ENCODE data around the gene KCNK17. TPM values are rescaled to one million over a fixed set of nuclear protein-coding genes. Genes with fewer than 3 reads are reported as not detected.

Gene KCNK17
- polyA plus RNA-seq, 3 donors, result not detected

GRCh38 chr6:39338397-39338796, 24.2 kb upstream of the KCNK17 start:
- no peaks in the 10 kb centered on the region for H3K36me3 ChIP-seq (replicated peaks in 1 of 2; ENCODE audit: control insufficient read depth in 1 of 2, insufficient read depth in 2 of 2, low read length in 2 of 2)
- intact Hi-C loops (cut with micrococcal nuclease), result no loop called here
- H3K4me1 ChIP-seq (ENCODE audit: control insufficient read depth in 1 of 2, insufficient read depth in 2 of 2, low read length in 2 of 2), result peaks cover 35 to 62% of the 10 kb centered on the region in 2 donors
- Mint-ChIP-seq H3K36me3 (peaks cover 0 to 3% of the 10 kb centered on the region in 2 donors), H3K9me3 (peaks cover 0 to 2% (median 0%) of the 10 kb centered on the region in 7 donors), H3K4me1 (peaks cover 60% of the 10 kb centered on the region), H3K4me3 (peak overlapping the region in 1 of 2 donors; percentile 63), H3K27me3 (ENCODE audit: low read depth in 3 of 3) (peaks cover 29 to 44% (median 32%) of the 10 kb centered on the region in 3 donors), H3K27ac (peak overlapping the region in 1 of 7 donors; percentile 16)
- H3K4me3 ChIP-seq (replicated peaks in 1 of 3; ENCODE audit: low read depth in 2 of 3, low read length in 3 of 3), result no peak overlapping the region
- no peak overlapping the region for H2AFZ ChIP-seq (ENCODE audit: insufficient read depth, low read depth, low read length, poor library complexity, severe bottlenecking)
- peaks cover 0 to 47% of the 10 kb centered on the region in 2 donors for H3K27me3 ChIP-seq (ENCODE audit: control insufficient read depth in 2 of 2, insufficient read depth in 2 of 2, low read length in 2 of 2)
- no peaks in the 10 kb centered on the region for H4K20me1 ChIP-seq (ENCODE audit: insufficient read depth, low read length)
- H3K79me2 ChIP-seq (ENCODE audit: insufficient read depth, low read length), result no peaks in the 10 kb centered on the region
- no peak overlapping the region for H3K9ac ChIP-seq (ENCODE audit: insufficient read depth, low read length, poor library complexity, severe bottlenecking)
- TF ChIP-seq, protein P1, sequence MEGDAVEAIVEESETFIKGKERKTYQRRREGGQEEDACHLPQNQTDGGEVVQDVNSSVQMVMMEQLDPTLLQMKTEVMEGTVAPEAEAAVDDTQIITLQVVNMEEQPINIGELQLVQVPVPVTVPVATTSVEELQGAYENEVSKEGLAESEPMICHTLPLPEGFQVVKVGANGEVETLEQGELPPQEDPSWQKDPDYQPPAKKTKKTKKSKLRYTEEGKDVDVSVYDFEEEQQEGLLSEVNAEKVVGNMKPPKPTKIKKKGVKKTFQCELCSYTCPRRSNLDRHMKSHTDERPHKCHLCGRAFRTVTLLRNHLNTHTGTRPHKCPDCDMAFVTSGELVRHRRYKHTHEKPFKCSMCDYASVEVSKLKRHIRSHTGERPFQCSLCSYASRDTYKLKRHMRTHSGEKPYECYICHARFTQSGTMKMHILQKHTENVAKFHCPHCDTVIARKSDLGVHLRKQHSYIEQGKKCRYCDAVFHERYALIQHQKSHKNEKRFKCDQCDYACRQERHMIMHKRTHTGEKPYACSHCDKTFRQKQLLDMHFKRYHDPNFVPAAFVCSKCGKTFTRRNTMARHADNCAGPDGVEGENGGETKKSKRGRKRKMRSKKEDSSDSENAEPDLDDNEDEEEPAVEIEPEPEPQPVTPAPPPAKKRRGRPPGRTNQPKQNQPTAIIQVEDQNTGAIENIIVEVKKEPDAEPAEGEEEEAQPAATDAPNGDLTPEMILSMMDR (IDR thresholded peaks at IDR 0.05), result no peak
- peak in 2 of 3 donors; percentile 15 to 22 for DNase-seq
- no peak overlapping the region for H3K4me2 ChIP-seq (replicated peaks; ENCODE audit: extremely low read depth, low read length, poor library complexity, severe bottlenecking)
- WGBS (ENCODE audit: insufficient coverage), result 5% methylated on average over 5 of the region's 5 CpGs
- no peak overlapping the region for H3K27ac ChIP-seq (ENCODE audit: low read depth in 1 of 2, low read length in 2 of 2)
- no peaks in the 10 kb centered on the region for H3K9me3 ChIP-seq (replicated peaks in 1 of 2; ENCODE audit: control insufficient read depth in 1 of 2, insufficient read depth in 1 of 2, low read length in 2 of 2)

DNA sequence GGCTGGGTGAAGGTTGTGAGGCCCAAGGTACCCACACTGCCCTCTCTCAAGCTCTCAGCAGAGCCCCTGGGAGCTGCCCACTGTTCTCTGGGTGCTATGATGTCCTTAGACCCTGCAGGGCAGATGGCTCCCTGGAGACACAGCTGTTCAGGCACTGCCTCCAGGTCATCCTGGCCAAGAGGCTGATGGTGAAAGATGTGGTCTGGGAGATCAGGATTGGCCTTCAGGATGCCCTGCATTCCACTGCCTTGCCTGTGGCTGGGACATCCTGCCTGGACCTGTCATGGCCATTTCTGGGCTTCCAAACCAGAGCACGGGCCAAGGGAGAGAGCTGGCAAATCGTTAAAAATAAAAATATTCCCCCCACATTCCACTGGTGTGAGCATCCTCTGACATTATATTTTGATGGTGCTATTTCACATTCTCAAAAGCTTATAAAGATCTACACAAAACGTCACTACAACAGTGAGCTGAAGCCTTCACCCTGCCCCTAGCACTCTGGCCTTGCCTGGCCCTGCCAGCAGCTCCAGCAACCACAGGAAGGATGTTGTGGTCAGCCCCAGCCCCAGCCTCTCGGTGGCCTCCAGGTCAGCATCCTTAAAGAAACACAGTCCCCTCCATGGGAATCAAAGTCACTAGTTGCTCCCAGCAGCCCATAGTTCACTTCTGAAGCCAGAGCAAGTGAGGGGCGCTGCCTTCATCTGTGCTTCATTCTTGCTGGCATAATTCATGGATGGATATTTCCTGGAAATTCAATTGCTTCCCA, 21.7 kb upstream of the KCNK17 start:
- peak; percentile 13 to 40 (median 26) for DNase-seq
- H3K36me3 Mint-ChIP-seq, result peaks cover 0 to 3% of the 10 kb centered on the region in 2 donors

More for the DNA sequence above, 21.7 kb upstream of the KCNK17 start:
- 0% methylated on average over 3 of the region's 5 CpGs for WGBS (ENCODE audit: insufficient coverage)
- Histone ChIP-seq H3K4me2 (replicated peaks; ENCODE audit: extremely low read depth, low read length, poor library complexity, severe bottlenecking) (peak overlapping the region; percentile 24), H3K27me3 (ENCODE audit: control insufficient read depth in 2 of 2, insufficient read depth in 2 of 2, low read length in 2 of 2) (peaks cover 0 to 52% of the 10 kb centered on the region in 2 donors), H3K4me3 (replicated peaks in 1 of 3; ENCODE audit: low read depth in 2 of 3, low read length in 3 of 3) (peak overlapping the region in 1 of 3 experiments; percentile 7), H4K20me1 (ENCODE audit: insufficient read depth, low read length) (no peaks in the 10 kb centered on the region), H3K9ac (ENCODE audit: insufficient read depth, low read length, poor library complexity, severe bottlenecking) (no peak overlapping the region), H3K79me2 (ENCODE audit: insufficient read depth, low read length) (no peaks in the 10 kb centered on the region), H3K36me3 (replicated peaks in 1 of 2; ENCODE audit: control insufficient read depth in 1 of 2, insufficient read depth in 2 of 2, low read length in 2 of 2) (no peaks in the 10 kb centered on the region), H3K9me3 (replicated peaks in 1 of 2; ENCODE audit: control insufficient read depth in 1 of 2, insufficient read depth in 1 of 2, low read length in 2 of 2) (no peaks in the 10 kb centered on the region), H3K4me1 (ENCODE audit: control insufficient read depth in 1 of 2, insufficient read depth in 2 of 2, low read length in 2 of 2) (peaks cover 31 to 40% of the 10 kb centered on the region in 2 donors), H2AFZ (ENCODE audit: insufficient read depth, low read depth, low read length, poor library complexity, severe bottlenecking) (no peak overlapping the region), H3K27ac (ENCODE audit: low read depth in 1 of 2, low read length in 2 of 2) (no peak overlapping the region)
- TF ChIP-seq, protein P1 (IDR thresholded peaks at IDR 0.05), result no peak
- Mint-ChIP-seq H3K4me3 (peak overlapping the region; percentile 55 to 77), H3K4me1 (peaks cover 56% of the 10 kb centered on the region), H3K9me3 (peaks cover 0 to 2% (median 0%) of the 10 kb centered on the region in 7 donors), H3K27me3 (ENCODE audit: low read depth in 3 of 3) (peaks cover 43 to 58% (median 44%) of the 10 kb centered on the region in 3 donors), H3K27ac (peak overlapping the region in 1 of 7 donors; percentile 18)
- intact Hi-C loops (cut with micrococcal nuclease), result no loop called here
